ENCODE results near the gene TOGARAM2. TPM values are rescaled to one million over a fixed set of nuclear protein-coding genes. Genes with fewer than 3 reads are reported as not detected.

The TOGARAM2 gene
- total and polyA plus RNA-seq, 2 experiments from 2014 or later: 1.8 TPM

GRCh38 chr2:28934769-28935168 is 46.3 kb upstream of the TOGARAM2 start:
- H3K36me3 Mint-ChIP-seq (ENCODE audit: low read depth): peaks cover 88% of the 10 kb centered on the region

GRCh38 chr2:28941008-28941407 is 40.1 kb upstream of the TOGARAM2 start:
- Histone ChIP-seq H3K36me3 (ENCODE audit: insufficient read depth) (peaks cover 86% of the 10 kb centered on the region), H3K27ac (ENCODE audit: low read depth) (peak overlapping the region; percentile 11; the same call in 1 of the 2 replicates), H2AFZ (no peak overlapping the region), H3K79me2 (replicated peaks; ENCODE audit: insufficient read depth) (peaks cover 50% of the 10 kb centered on the region), H3K4me2 (no peak overlapping the region), H3F3A (replicated peaks; ENCODE audit: low read depth) (no peaks in the 10 kb centered on the region; the same call in 1 of the 2 replicates), H3K4me3 (no peak overlapping the region), H3K4me1 (ENCODE audit: insufficient read depth) (no peaks in the 10 kb centered on the region), H3K9me2 (ENCODE audit: insufficient read depth) (no peaks in the 10 kb centered on the region), H4K20me1 (replicated peaks; ENCODE audit: insufficient read depth) (peaks cover 40% of the 10 kb centered on the region), H3K27me3 (ENCODE audit: insufficient read depth) (no peaks in the 10 kb centered on the region)
- Mint-ChIP-seq H3K27me3 (ENCODE audit: insufficient read depth, low read depth, poor library complexity) (peaks cover 14% of the 10 kb centered on the region), H3K27ac (no peak overlapping the region), H3K4me1 (no peaks in the 10 kb centered on the region), H3K4me3 (no peak overlapping the region), H3K36me3 (ENCODE audit: low read depth) (peaks cover 95% of the 10 kb centered on the region), H3K9me3 (no peaks in the 10 kb centered on the region)
- no peak for DNase-seq (ENCODE audit: low spot score)
- no peak for ATAC-seq
- no peak for TF ChIP-seq REST (IDR thresholded peaks at IDR 0.05; ENCODE audit: unreplicated experiment)
- no peak for TF ChIP-seq NANOG (IDR thresholded peaks at IDR 0.05; ENCODE audit: borderline replicate concordance)
- no peak for TF ChIP-seq EZH2 (IDR thresholded peaks at IDR 0.05; ENCODE audit: low read depth, unreplicated experiment)
- TF ChIP-seq CTCF (conservative IDR thresholded peaks at IDR 0.05; ENCODE audit: low read depth in 2 of 2): no peak
- TF ChIP-seq POLR2AphosphoS5 (IDR thresholded peaks at IDR 0.05; ENCODE audit: low read depth): no peak
- TF ChIP-seq ETS1 (IDR thresholded peaks at IDR 0.05): no peak
- TF ChIP-seq ZNF331 (CRISPR knock-in tag; IDR thresholded peaks at IDR 0.05; ENCODE audit: low read depth): no peak
- TF ChIP-seq ZNF114 (CRISPR knock-in tag; IDR thresholded peaks at IDR 0.05): no peak
- TF ChIP-seq STAT1 (IDR thresholded peaks at IDR 0.05; ENCODE audit: unreplicated experiment): no peak

More at GRCh38 chr2:28934769-28935168, 46.3 kb upstream of the TOGARAM2 start:
- Histone ChIP-seq H3K36me3 (ENCODE audit: insufficient read depth) (peaks cover 76% of the 10 kb centered on the region), H3K4me2 (no peak overlapping the region), H4K20me1 (replicated peaks; ENCODE audit: insufficient read depth) (peaks cover 36% of the 10 kb centered on the region), H3K27me3 (ENCODE audit: insufficient read depth) (no peaks in the 10 kb centered on the region), H3F3A (replicated peaks; ENCODE audit: low read depth) (no peaks in the 10 kb centered on the region; the same call in 1 of the 2 replicates), H3K4me3 (no peak overlapping the region), H3K9me2 (ENCODE audit: insufficient read depth) (no peaks in the 10 kb centered on the region), H3K79me2 (replicated peaks; ENCODE audit: insufficient read depth) (peaks cover 82% of the 10 kb centered on the region), H3K27ac (ENCODE audit: low read depth) (no peak overlapping the region), H2AFZ (no peak overlapping the region), H3K4me1 (ENCODE audit: insufficient read depth) (no peaks in the 10 kb centered on the region)
- TF ChIP-seq ZNF331 (CRISPR knock-in tag; IDR thresholded peaks at IDR 0.05; ENCODE audit: low read depth): no peak
- no peak for TF ChIP-seq EZH2 (IDR thresholded peaks at IDR 0.05; ENCODE audit: low read depth, unreplicated experiment)
- no peak for TF ChIP-seq CTCF (conservative IDR thresholded peaks at IDR 0.05; ENCODE audit: low read depth in 2 of 2)
- TF ChIP-seq EZH2phosphoT487 (IDR thresholded peaks at IDR 0.05; ENCODE audit: unreplicated experiment): no peak
- no peak for TF ChIP-seq POLR2AphosphoS5 (IDR thresholded peaks at IDR 0.05; ENCODE audit: low read depth)
- TF ChIP-seq JUNB (IDR thresholded peaks at IDR 0.05; ENCODE audit: unreplicated experiment): no peak
- Mint-ChIP-seq H3K4me1 (no peaks in the 10 kb centered on the region), H3K27ac (no peak overlapping the region), H3K4me3 (no peak overlapping the region), H3K27me3 (ENCODE audit: insufficient read depth, low read depth, poor library complexity) (peaks cover 12% of the 10 kb centered on the region), H3K9me3 (no peaks in the 10 kb centered on the region)
- ATAC-seq (no peak), DNase-seq (ENCODE audit: low spot score) (no peak)

Measured in GM23338 (cell line).